ENCODE results near the gene IER5L. TPM values are rescaled to one million over a fixed set of nuclear protein-coding genes. Genes with fewer than 3 reads are reported as not detected.

Gene IER5L
- total RNA-seq, result 71.9 and 97.2 TPM in 2 replicates

DNA sequence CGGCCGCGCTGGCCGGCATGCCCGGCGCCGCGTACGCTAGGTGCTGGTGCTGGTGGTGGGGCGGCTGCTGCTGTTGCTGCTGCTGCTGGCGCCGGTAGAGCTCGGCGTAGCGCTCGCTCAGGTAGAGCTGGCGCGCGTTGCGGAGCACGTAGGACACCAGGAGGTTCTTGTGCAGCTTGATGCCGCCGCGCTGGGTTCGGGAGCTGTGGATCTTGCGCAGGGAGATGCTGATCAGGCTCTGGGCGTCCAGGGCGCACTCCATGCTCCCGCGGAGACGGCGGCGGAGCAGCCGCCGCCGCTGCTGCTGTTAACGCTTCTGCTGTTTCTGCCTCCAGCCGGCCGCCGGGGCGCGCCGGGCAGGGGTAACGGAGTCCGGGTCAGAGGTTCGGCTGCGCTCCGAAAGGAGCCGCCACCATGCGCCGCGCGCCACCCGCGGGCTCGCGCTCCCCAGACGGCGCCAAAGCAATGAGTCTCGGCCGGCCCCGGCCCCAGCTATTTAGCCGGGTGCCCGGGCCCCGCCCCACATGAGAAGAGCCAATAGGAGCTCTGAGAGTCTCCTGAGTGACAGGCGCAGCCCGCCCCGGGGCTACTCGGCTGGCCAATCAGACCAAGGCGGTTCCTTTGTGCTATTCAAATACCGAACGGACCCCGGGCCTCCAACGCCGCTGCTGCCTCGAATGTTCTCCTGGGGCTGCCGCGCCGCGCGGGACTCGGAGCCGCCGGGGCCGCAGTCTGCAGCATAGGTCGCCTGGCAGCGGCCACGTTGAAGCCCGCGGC is at the start of gene IER5L:
IER5L (minus strand) TSS at position 471 of the 777 bp plus-strand sequence; CDS start at position 262, 209 bp downstream.

Other genes with a start within 250 kb of the IER5L start
- gene DOLK, start 230.7 kb downstream of the IER5L start, total RNA-seq, result 20.7 and 21.4 TPM in 2 replicates
- 32.4 and 53.9 TPM in 2 replicates for gene NUP188, start 230.6 kb downstream of the IER5L start, total RNA-seq
- gene SH3GLB2, start 149.9 kb downstream of the IER5L start, total RNA-seq, result 15.3 and 16.7 TPM in 2 replicates
- gene MIGA2, start 141.6 kb downstream of the IER5L start, total RNA-seq, result 14.8 and 23.4 TPM in 2 replicates
- 8.5 and 10.0 TPM in 2 replicates for gene DOLPP1, start 97.2 kb downstream of the IER5L start, total RNA-seq
- gene CRAT, start 67.5 kb downstream of the IER5L start, total RNA-seq, result 61.3 and 63.0 TPM in 2 replicates
- 59.8 and 61.5 TPM in 2 replicates for gene PTPA, start 66.8 kb downstream of the IER5L start, total RNA-seq